ENCODE results near the gene MS4A15. TPM values are rescaled to one million over a fixed set of nuclear protein-coding genes. Genes with fewer than 3 reads are reported as not detected.
"Not testable (repeated sequence)": the region's sequence is repeated elsewhere in the genome, so short reads cannot be mapped to it uniquely, and the experiment has no call there.

Gene MS4A15
- total RNA-seq, 1 experiment from 2014 or later = not detected

- DNase-seq (ENCODE audit: low read depth) = no peak
Measured at GRCh38 chr11:60753309-60753708, 3.4 kb upstream of the MS4A15 start.

- DNase-seq (ENCODE audit: low read depth) = no peak
Measured at GRCh38 chr11:60754887-60755286, 1.8 kb upstream of the MS4A15 start.

GRCh38 chr11:60757231-60757800 is 649 bp downstream of the MS4A15 start:
- no peak for DNase-seq (ENCODE audit: low read depth)

- DNase-seq (ENCODE audit: low read depth) = not testable (repeated sequence)
Measured at GRCh38 chr11:60758671-60759070, 2.0 kb downstream of the MS4A15 start.

- DNase-seq (ENCODE audit: low read depth) = not testable (repeated sequence)
Measured at GRCh38 chr11:60759438-60760225, 3.0 kb downstream of the MS4A15 start.

- no peak for DNase-seq (ENCODE audit: low read depth)
Measured at GRCh38 chr11:60761436-60762190, 4.9 kb downstream of the MS4A15 start.

- DNase-seq (ENCODE audit: low read depth) = no peak
Measured at GRCh38 chr11:60762851-60763691, 6.4 kb downstream of the MS4A15 start.

- no peak for DNase-seq (ENCODE audit: low read depth)
Measured at GRCh38 chr11:60763692-60764369, 7.2 kb downstream of the MS4A15 start.

GRCh38 chr11:60764879-60765278 is 8.2 kb downstream of the MS4A15 start:
- no peak for DNase-seq (ENCODE audit: low read depth)

GRCh38 chr11:60765355-60765754 is 8.7 kb downstream of the MS4A15 start:
- DNase-seq (ENCODE audit: low read depth) = no peak

- DNase-seq (ENCODE audit: low read depth) = no peak
Measured at GRCh38 chr11:60766547-60766946, 9.9 kb downstream of the MS4A15 start.

- DNase-seq (ENCODE audit: low read depth) = no peak
Measured at GRCh38 chr11:60767388-60767811, 10.7 kb downstream of the MS4A15 start.

GRCh38 chr11:60768202-60768601 is 11.5 kb downstream of the MS4A15 start:
- no peak for DNase-seq (ENCODE audit: low read depth)

- no peak for DNase-seq (ENCODE audit: low read depth)
Measured at GRCh38 chr11:60769273-60769672, 12.6 kb downstream of the MS4A15 start.

- DNase-seq (ENCODE audit: low read depth) = no peak
Measured at GRCh38 chr11:60769811-60770210, 13.1 kb downstream of the MS4A15 start.

GRCh38 chr11:60771146-60771545 is 14.5 kb downstream of the MS4A15 start:
- DNase-seq (ENCODE audit: low read depth) = no peak

- DNase-seq (ENCODE audit: low read depth) = peak; percentile 24
Measured at GRCh38 chr11:60771879-60772525, 15.3 kb downstream of the MS4A15 start.

- DNase-seq (ENCODE audit: low read depth) = no peak
Measured at GRCh38 chr11:60772666-60773065, 16.0 kb downstream of the MS4A15 start.

- no peak for DNase-seq (ENCODE audit: low read depth)
Measured at GRCh38 chr11:60774726-60775125, 18.1 kb downstream of the MS4A15 start.

- peak; percentile 86 for DNase-seq (ENCODE audit: low read depth)
Measured at GRCh38 chr11:60775420-60775961, 18.8 kb downstream of the MS4A15 start.
